HEK293T (cell line): ENCODE measurements around the gene ZBBX.

Source experiments
- ARNT ChIP-seq: fragments of 450-650 bp; IDR thresholded peaks from 2 replicates; pipeline ENCODE4 v1.6.1; 2017; ENCODE audit warnings: mild to moderate bottlenecking
- BHLHE40 ChIP-seq: fragments of 450-650 bp; IDR thresholded peaks from 2 replicates; pipeline ENCODE4 v1.6.1; 2016; ENCODE audit warnings: mild to moderate bottlenecking, moderate library complexity, borderline replicate concordance
- FOXK2 ChIP-seq: fragments of 450-650 bp; IDR thresholded peaks from 2 replicates; pipeline ENCODE4 v1.6.1; 2016; ENCODE audit warnings: mild to moderate bottlenecking
- L3MBTL2 ChIP-seq: fragments of 450-650 bp; conservative IDR thresholded peaks from 2 replicates; pipeline ENCODE4 v1.6.1; 2016; ENCODE audit warnings: mild to moderate bottlenecking
- NFRKB ChIP-seq: fragments of 450-650 bp; IDR thresholded peaks from 2 replicates; pipeline ENCODE4 v1.6.1; 2016; ENCODE audit warnings: mild to moderate bottlenecking, moderate library complexity
- SP1 ChIP-seq: fragments of 450-650 bp; IDR thresholded peaks from 2 replicates; pipeline ENCODE4 v1.6.1; 2017
- SUZ12 ChIP-seq: fragments of 450-650 bp; IDR thresholded peaks from 2 replicates; pipeline ENCODE4 v1.6.1; 2016; ENCODE audit warnings: mild to moderate bottlenecking
- ZNF384 ChIP-seq: fragments of 450-650 bp; IDR thresholded peaks from 2 replicates; pipeline ENCODE4 v1.6.1; 2016

- no peak for TF ChIP-seq SP1
- no peak for TF ChIP-seq BHLHE40
- no peak for TF ChIP-seq ZNF384
- no peak for TF ChIP-seq L3MBTL2
- TF ChIP-seq NFRKB, result no peak
- no peak for TF ChIP-seq FOXK2
- TF ChIP-seq SUZ12, result no peak
- TF ChIP-seq ARNT, result no peak
Measured at GRCh38 chr3:167304077-167304476, 76.0 kb downstream of the ZBBX start.
